K562 (cell line): Measurements from ENCODE around the gene FEN1. TPM values are rescaled to one million over a fixed set of nuclear protein-coding genes. Genes with fewer than 3 reads are reported as not detected.

ENCODE experiments used
- ARID2 ChIP-seq: fragments of 450-650 bp; IDR thresholded peaks from 2 replicates; pipeline ENCODE4 v1.6.1; 2017; ENCODE audit warnings: antibody characterized with exemption, mild to moderate bottlenecking
- BCOR ChIP-seq: fragments of 450-650 bp; IDR thresholded peaks from 2 replicates; pipeline ENCODE4 v1.6.1; 2016
- CBX1 ChIP-seq: sonication (generic); IDR thresholded peaks from 2 replicates; pipeline ENCODE4 v1.6.1; 2016; ENCODE audit warnings: antibody characterized with exemption, low read depth, mild to moderate bottlenecking
- CEBPG ChIP-seq, 3 experiments: fragments of 200-800 bp in 1 of 3; sonication (Bioruptor generic) in 1 of 3; sonication (generic) in 1 of 3; formaldehyde crosslinking in 1 of 3; IDR thresholded peaks in 2 of 3; conservative IDR thresholded peaks in 1 of 3; 2 replicates each; pipeline versions ENCODE4 v1.6.1 to v1.8.0; 2016 to 2022; ENCODE audit warnings: missing compliant biosample characterization in 2 of 3, missing genetic modification characterization in 2 of 3, mild to moderate bottlenecking in 1 of 3, missing genetic modification reagents in 1 of 3
- ELF2 ChIP-seq: fragments of 250-450 bp; sonication (Bioruptor Pico); IDR thresholded peaks from 2 replicates; pipeline ENCODE4 v1.5.0; 2021; ENCODE audit warnings: mild to moderate bottlenecking
- JUNB ChIP-seq: fragments of 450-650 bp; formaldehyde crosslinking; conservative IDR thresholded peaks from 2 replicates; pipeline ENCODE4 v1.4.0; 2020; ENCODE audit warnings: mild to moderate bottlenecking
- JUND ChIP-seq, 2 experiments: IDR thresholded peaks; 2 replicates in 1 of 2; 3 replicates in 1 of 2; pipeline ENCODE4 v1.6.1; 2011; ENCODE audit warnings: borderline replicate concordance in 2 of 2, low read depth in 2 of 2, low read length in 2 of 2, improper control_type of control experiment in 1 of 2, missing biosample characterization in 1 of 2, missing genetic modification characterization in 1 of 2, missing genetic modification reagents in 1 of 2
- NFXL1 ChIP-seq: fragments of 450-650 bp; formaldehyde crosslinking; IDR thresholded peaks from 2 replicates; pipeline ENCODE4 v1.4.0; 2021; ENCODE audit warnings: mild to moderate bottlenecking
- OTX1 ChIP-seq: fragments of 450-650 bp; formaldehyde crosslinking; IDR thresholded peaks from 2 replicates; pipeline ENCODE4 v1.4.0; 2022; ENCODE audit warnings: mild to moderate bottlenecking
- POLR2H ChIP-seq: IDR thresholded peaks from 2 replicates; pipeline ENCODE4 v1.6.1; 2016; ENCODE audit warnings: missing genetic modification characterization, low read depth, mild to moderate bottlenecking, control low read depth, missing compliant biosample characterization, moderate library complexity
- RAD21 ChIP-seq, 2 experiments: fragments of 250-450 bp in 1 of 2; fragments of 450-650 bp in 1 of 2; sonication (Bioruptor Pico) in 1 of 2; formaldehyde crosslinking in 1 of 2; IDR thresholded peaks in 1 of 2; conservative IDR thresholded peaks in 1 of 2; 2 replicates each; pipeline versions ENCODE4 v1.4.0 to v1.8.0; 2020 to 2022; ENCODE audit warnings: mild to moderate bottlenecking in 2 of 2, moderate library complexity in 1 of 2
- SIN3B ChIP-seq: fragments of 450-650 bp; IDR thresholded peaks from 2 replicates; pipeline ENCODE4 v1.6.1; 2017; ENCODE audit warnings: low read depth, mild to moderate bottlenecking, moderate library complexity
- SPI1 ChIP-seq: IDR thresholded peaks from 2 replicates; pipeline ENCODE4 v1.6.1; 2011; ENCODE audit warnings: low read depth, low read length, control low read depth, borderline replicate concordance
- THRAP3 ChIP-seq: fragments of 450-650 bp; IDR thresholded peaks from 2 replicates; pipeline ENCODE4 v1.6.1; 2016; ENCODE audit warnings: mild to moderate bottlenecking, inconsistent platforms, borderline replicate concordance
- ZBTB8A ChIP-seq: fragments of 450-650 bp; IDR thresholded peaks from 2 replicates; pipeline ENCODE4 v1.6.1; 2018; ENCODE audit warnings: mild to moderate bottlenecking, moderate library complexity; ENCODE audit not compliant: partially characterized antibody
- ZNF133 ChIP-seq: fragments of 250-450 bp; sonication (Bioruptor Pico); IDR thresholded peaks from 2 replicates; pipeline ENCODE4 v1.4.0; 2020; ENCODE audit warnings: mild to moderate bottlenecking
- ZNF239 ChIP-seq: fragments of 250-450 bp; sonication (Bioruptor Pico); IDR thresholded peaks from 2 replicates; pipeline ENCODE4 v1.4.0; 2020; ENCODE audit warnings: mild to moderate bottlenecking
- polyA plus RNA-seq, 8 experiments: library from polyadenylated mRNA; depleted of rRNA in 4 of 8; stranded (reverse) in 5 of 8; unstranded in 3 of 8; fragments of >200 nt; fragmentation: Nextera tagmentation in 2 of 8; fragmentation: Illumina TruSeq in 1 of 8; extraction: Ambion mirVana in 2 of 8; extraction: Trizol in 1 of 8; gene quantifications; 2 replicates each; pipeline versions ENCODE4 v1.2.1 to v1.2.3, GENCODE V29; 2011 to 2014; ENCODE audit warnings: inconsistent platforms in 1 of 8, missing spikeins in 1 of 8
- total RNA-seq, 7 experiments: library from RNA; depleted of rRNA in 6 of 7; stranded (reverse); fragments of >200 nt in 6 of 7; fragmentation: Illumina TruSeq in 2 of 7; extraction: Trizol in 2 of 7; gene quantifications; 2 replicates each; pipeline versions ENCODE4 v1.2.1 to v1.2.3, GENCODE V29; 2011 to 2021; ENCODE audit warnings: low replicate concordance in 1 of 7
- TF ChIP-seq, protein P1 (sequence below): fragments of 450-650 bp; IDR thresholded peaks from 2 replicates; pipeline ENCODE4 v1.6.1; 2016; ENCODE audit warnings: missing biosample characterization, missing genetic modification characterization
- TF ChIP-seq, protein P2 (sequence below): fragments of 250-450 bp; sonication (Bioruptor Pico); IDR thresholded peaks from 2 replicates; pipeline ENCODE4 v1.8.0; 2022; ENCODE audit warnings: inconsistent platforms, mild to moderate bottlenecking, moderate library complexity, borderline replicate concordance
- TF ChIP-seq, protein P3 (sequence below), 2 experiments: fragments of 450-650 bp in 1 of 2; IDR thresholded peaks; 2 replicates each; pipeline ENCODE4 v1.6.1; 2011 to 2017; ENCODE audit warnings: low read depth in 2 of 2, antibody characterized with exemption in 1 of 2, borderline replicate concordance in 1 of 2, low read length in 1 of 2, mild to moderate bottlenecking in 1 of 2, mixed read lengths in 1 of 2; ENCODE audit not compliant: control insufficient read depth in 1 of 2
- TF ChIP-seq, protein P4 (sequence below): sonication (generic); IDR thresholded peaks from 2 replicates; pipeline ENCODE4 v1.6.1; 2016

FEN1 gene
- total and polyA plus RNA-seq, 9 of the 15 experiments (the other 6 are each of a cell fraction or from before 2014, with no cell fraction given): 58.1 to 156 (median 137) TPM

DNA sequence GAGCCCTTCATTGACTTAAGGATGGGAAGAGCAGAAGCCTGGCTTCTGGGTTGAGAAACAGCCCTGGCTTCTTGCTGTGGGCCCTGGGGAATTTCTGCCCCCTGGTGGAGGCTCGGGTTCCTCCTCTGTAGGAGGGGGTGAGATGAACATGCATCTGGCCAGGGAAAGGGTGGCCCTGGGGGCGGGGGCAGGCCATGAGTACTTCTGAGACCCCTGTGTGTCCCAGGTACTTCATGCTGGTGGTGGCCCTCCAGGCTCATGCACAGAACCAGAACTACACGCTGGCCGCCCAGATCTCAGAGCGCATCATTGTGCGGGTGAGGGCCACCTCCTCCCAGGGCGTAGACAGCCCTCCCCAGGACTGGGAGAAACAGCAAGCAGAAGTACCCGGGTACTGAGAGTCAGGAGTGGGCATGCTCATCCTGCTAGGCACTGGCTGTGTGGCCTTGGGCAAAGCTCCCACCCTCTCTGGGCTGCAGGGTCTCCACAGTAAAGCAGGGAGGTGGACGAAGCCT, 16.1 kb upstream of the FEN1 start (continued):
- TF ChIP-seq, protein P1, sequence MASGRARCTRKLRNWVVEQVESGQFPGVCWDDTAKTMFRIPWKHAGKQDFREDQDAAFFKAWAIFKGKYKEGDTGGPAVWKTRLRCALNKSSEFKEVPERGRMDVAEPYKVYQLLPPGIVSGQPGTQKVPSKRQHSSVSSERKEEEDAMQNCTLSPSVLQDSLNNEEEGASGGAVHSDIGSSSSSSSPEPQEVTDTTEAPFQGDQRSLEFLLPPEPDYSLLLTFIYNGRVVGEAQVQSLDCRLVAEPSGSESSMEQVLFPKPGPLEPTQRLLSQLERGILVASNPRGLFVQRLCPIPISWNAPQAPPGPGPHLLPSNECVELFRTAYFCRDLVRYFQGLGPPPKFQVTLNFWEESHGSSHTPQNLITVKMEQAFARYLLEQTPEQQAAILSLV: no peak
- TF ChIP-seq OTX1 (CRISPR knock-in tag) (no peak), RAD21 (CRISPR knock-in tag; conservative IDR thresholded peaks at IDR 0.05 in 1 of 2, IDR thresholded peaks at IDR 0.05 in 1 of 2) (peak; percentile 61 to 86), ELF2 (CRISPR knock-in tag) (no peak), SPI1 (no peak), ZBTB8A (no peak), ZNF133 (CRISPR knock-in tag) (no peak), ARID2 (0 out of 2 replicates have a peak, but pooled peaks have one; percentile 37), CEBPG (CRISPR knock-in tag; IDR thresholded peaks at IDR 0.05) (no peak), CEBPG (tag; conservative IDR thresholded peaks at IDR 0.05 in 1 of 2, IDR thresholded peaks at IDR 0.05 in 1 of 2) (no peak), NFXL1 (CRISPR knock-in tag) (no peak), ZNF239 (CRISPR knock-in tag) (no peak), THRAP3 (no peak), POLR2H (tag) (no peak), CBX1 (0 out of 2 replicates have a peak, but pooled peaks have one; percentile 14), SIN3B (no peak), JUND (IDR thresholded peaks at IDR 0.05; ENCODE audit: borderline replicate concordance, low read depth, low read length) (0 out of 2 replicates have a peak, but pooled peaks have one; percentile 17), JUND (tag; IDR thresholded peaks at IDR 0.05; ENCODE audit: borderline replicate concordance, low read depth, low read length) (no peak; the same call in 2 of the 3 replicates), JUNB (CRISPR knock-in tag) (no peak), BCOR (peak; percentile 42; the same call in 1 of the 2 replicates)
- TF ChIP-seq, protein P2, sequence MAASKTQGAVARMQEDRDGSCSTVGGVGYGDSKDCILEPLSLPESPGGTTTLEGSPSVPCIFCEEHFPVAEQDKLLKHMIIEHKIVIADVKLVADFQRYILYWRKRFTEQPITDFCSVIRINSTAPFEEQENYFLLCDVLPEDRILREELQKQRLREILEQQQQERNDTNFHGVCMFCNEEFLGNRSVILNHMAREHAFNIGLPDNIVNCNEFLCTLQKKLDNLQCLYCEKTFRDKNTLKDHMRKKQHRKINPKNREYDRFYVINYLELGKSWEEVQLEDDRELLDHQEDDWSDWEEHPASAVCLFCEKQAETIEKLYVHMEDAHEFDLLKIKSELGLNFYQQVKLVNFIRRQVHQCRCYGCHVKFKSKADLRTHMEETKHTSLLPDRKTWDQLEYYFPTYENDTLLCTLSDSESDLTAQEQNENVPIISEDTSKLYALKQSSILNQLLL (CRISPR knock-in tag): no peak
- TF ChIP-seq, protein P3, sequence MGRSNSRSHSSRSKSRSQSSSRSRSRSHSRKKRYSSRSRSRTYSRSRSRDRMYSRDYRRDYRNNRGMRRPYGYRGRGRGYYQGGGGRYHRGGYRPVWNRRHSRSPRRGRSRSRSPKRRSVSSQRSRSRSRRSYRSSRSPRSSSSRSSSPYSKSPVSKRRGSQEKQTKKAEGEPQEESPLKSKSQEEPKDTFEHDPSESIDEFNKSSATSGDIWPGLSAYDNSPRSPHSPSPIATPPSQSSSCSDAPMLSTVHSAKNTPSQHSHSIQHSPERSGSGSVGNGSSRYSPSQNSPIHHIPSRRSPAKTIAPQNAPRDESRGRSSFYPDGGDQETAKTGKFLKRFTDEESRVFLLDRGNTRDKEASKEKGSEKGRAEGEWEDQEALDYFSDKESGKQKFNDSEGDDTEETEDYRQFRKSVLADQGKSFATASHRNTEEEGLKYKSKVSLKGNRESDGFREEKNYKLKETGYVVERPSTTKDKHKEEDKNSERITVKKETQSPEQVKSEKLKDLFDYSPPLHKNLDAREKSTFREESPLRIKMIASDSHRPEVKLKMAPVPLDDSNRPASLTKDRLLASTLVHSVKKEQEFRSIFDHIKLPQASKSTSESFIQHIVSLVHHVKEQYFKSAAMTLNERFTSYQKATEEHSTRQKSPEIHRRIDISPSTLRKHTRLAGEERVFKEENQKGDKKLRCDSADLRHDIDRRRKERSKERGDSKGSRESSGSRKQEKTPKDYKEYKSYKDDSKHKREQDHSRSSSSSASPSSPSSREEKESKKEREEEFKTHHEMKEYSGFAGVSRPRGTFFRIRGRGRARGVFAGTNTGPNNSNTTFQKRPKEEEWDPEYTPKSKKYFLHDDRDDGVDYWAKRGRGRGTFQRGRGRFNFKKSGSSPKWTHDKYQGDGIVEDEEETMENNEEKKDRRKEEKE (IDR thresholded peaks at IDR 0.05; ENCODE audit: borderline replicate concordance in 1 of 2, control insufficient read depth in 1 of 2, low read depth in 2 of 2, low read length in 1 of 2): no peak
- TF ChIP-seq, protein P4, sequence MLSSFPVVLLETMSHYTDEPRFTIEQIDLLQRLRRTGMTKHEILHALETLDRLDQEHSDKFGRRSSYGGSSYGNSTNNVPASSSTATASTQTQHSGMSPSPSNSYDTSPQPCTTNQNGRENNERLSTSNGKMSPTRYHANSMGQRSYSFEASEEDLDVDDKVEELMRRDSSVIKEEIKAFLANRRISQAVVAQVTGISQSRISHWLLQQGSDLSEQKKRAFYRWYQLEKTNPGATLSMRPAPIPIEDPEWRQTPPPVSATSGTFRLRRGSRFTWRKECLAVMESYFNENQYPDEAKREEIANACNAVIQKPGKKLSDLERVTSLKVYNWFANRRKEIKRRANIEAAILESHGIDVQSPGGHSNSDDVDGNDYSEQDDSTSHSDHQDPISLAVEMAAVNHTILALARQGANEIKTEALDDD: no peak
